HEK293 (cell line): ENCODE data around the gene DENND10.

ENCODE experiments used
- MEIS1 ChIP-seq: sonication (generic); formaldehyde crosslinking; IDR thresholded peaks from 2 replicates; pipeline ENCODE4 v1.8.1; 2022; ENCODE audit warnings: missing genetic modification reagents, mild to moderate bottlenecking, borderline replicate concordance
- OSR2 ChIP-seq: fragments of 450-650 bp; formaldehyde crosslinking; IDR thresholded peaks from 2 replicates; pipeline ENCODE4 v1.5.1; 2016; ENCODE audit warnings: missing biosample characterization, missing genetic modification characterization
- ZNF146 ChIP-seq: fragments of 450-650 bp; formaldehyde crosslinking; IDR thresholded peaks from 2 replicates; pipeline ENCODE4 v1.5.1; 2016; ENCODE audit warnings: missing biosample characterization, missing genetic modification characterization
- ZNF175 ChIP-seq: fragments of 450-650 bp; formaldehyde crosslinking; IDR thresholded peaks from 2 replicates; pipeline ENCODE4 v1.5.1; 2016; ENCODE audit warnings: missing biosample characterization, missing genetic modification characterization
- ZNF23 ChIP-seq: fragments of 450-650 bp; formaldehyde crosslinking; IDR thresholded peaks from 2 replicates; pipeline ENCODE4 v1.5.1; 2016; ENCODE audit warnings: missing biosample characterization, missing genetic modification characterization, borderline replicate concordance
- ZNF510 ChIP-seq: fragments of 450-650 bp; formaldehyde crosslinking; IDR thresholded peaks from 2 replicates; pipeline ENCODE4 v1.5.1; 2018; ENCODE audit warnings: mild to moderate bottlenecking, missing genetic modification characterization, missing biosample characterization; ENCODE audit not compliant: insufficient replicate concordance
- ZNF791 ChIP-seq: fragments of 450-650 bp; formaldehyde crosslinking; IDR thresholded peaks from 2 replicates; pipeline ENCODE4 v1.5.1; 2016; ENCODE audit warnings: missing biosample characterization, missing genetic modification characterization
- TF ChIP-seq, protein P1 (sequence below): fragments of 450-650 bp; formaldehyde crosslinking; IDR thresholded peaks from 2 replicates; pipeline ENCODE4 v1.5.1; 2016; ENCODE audit warnings: missing biosample characterization, missing genetic modification characterization
- TF ChIP-seq, protein P2 (sequence below): fragments of 450-650 bp; formaldehyde crosslinking; IDR thresholded peaks from 2 replicates; pipeline ENCODE4 v1.5.1; 2016; ENCODE audit warnings: missing biosample characterization, missing genetic modification characterization, borderline replicate concordance

DNA sequence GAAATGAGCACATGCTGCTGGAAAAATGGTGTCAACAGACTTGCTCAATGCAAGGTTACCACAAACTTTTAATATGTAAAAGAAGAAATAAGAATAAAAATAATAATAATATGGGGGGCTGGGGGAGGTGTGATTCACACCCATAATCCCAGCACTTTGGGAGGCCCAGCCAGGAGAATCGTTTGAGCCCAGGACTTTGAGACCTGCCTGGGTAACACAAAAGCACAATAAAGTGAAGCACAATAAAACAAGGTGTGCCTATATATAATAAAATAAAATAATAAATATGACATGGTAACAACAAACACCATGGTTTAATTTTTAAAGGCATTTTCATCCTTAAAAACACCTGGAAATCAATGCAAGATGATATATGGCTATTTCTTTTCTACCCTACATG, 48.4 kb upstream of the DENND10 start:
- TF ChIP-seq, protein P1, sequence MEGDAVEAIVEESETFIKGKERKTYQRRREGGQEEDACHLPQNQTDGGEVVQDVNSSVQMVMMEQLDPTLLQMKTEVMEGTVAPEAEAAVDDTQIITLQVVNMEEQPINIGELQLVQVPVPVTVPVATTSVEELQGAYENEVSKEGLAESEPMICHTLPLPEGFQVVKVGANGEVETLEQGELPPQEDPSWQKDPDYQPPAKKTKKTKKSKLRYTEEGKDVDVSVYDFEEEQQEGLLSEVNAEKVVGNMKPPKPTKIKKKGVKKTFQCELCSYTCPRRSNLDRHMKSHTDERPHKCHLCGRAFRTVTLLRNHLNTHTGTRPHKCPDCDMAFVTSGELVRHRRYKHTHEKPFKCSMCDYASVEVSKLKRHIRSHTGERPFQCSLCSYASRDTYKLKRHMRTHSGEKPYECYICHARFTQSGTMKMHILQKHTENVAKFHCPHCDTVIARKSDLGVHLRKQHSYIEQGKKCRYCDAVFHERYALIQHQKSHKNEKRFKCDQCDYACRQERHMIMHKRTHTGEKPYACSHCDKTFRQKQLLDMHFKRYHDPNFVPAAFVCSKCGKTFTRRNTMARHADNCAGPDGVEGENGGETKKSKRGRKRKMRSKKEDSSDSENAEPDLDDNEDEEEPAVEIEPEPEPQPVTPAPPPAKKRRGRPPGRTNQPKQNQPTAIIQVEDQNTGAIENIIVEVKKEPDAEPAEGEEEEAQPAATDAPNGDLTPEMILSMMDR (tag by site-specific recombination), result no peak
- TF ChIP-seq, protein P2, sequence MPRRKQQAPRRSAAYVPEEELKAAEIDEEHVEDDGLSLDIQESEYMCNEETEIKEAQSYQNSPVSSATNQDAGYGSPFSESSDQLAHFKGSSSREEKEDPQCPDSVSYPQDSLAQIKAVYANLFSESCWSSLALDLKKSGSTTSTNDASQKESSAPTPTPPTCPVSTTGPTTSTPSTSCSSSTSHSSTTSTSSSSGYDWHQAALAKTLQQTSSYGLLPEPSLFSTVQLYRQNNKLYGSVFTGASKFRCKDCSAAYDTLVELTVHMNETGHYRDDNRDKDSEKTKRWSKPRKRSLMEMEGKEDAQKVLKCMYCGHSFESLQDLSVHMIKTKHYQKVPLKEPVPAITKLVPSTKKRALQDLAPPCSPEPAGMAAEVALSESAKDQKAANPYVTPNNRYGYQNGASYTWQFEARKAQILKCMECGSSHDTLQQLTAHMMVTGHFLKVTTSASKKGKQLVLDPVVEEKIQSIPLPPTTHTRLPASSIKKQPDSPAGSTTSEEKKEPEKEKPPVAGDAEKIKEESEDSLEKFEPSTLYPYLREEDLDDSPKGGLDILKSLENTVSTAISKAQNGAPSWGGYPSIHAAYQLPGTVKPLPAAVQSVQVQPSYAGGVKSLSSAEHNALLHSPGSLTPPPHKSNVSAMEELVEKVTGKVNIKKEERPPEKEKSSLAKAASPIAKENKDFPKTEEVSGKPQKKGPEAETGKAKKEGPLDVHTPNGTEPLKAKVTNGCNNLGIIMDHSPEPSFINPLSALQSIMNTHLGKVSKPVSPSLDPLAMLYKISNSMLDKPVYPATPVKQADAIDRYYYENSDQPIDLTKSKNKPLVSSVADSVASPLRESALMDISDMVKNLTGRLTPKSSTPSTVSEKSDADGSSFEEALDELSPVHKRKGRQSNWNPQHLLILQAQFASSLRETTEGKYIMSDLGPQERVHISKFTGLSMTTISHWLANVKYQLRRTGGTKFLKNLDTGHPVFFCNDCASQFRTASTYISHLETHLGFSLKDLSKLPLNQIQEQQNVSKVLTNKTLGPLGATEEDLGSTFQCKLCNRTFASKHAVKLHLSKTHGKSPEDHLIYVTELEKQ (tag by site-specific recombination), result no peak
- TF ChIP-seq ZNF791 (no peak), ZNF146 (tag by site-specific recombination) (no peak), MEIS1 (CRISPR knock-in tag) (no peak), OSR2 (tag by site-specific recombination) (no peak), ZNF510 (no peak), ZNF23 (tag by site-specific recombination) (no peak), ZNF175 (no peak)
